Measurements from ENCODE around the gene ATXN2L. TPM values are rescaled to one million over a fixed set of nuclear protein-coding genes. Genes with fewer than 3 reads are reported as not detected.
A peak's percentile ranks its signal among the peaks of the same experiment; 100 is the strongest.

Gene ATXN2L
- total and polyA plus RNA-seq, 2 of the 13 experiments (the other 11 are each of a cell fraction or from before 2014, with no cell fraction given): 40.8 to 55.1 TPM

- no peak for TF ChIP-seq YY1 (IDR thresholded peaks at IDR 0.05; ENCODE audit: insufficient read depth, insufficient replicate concordance, low read depth, low read length)
- no peak for TF ChIP-seq FUBP1 (CRISPR knock-in tag; IDR thresholded peaks at IDR 0.05; ENCODE audit: borderline replicate concordance)
- TF ChIP-seq NR2C2 (CRISPR knock-in tag; IDR thresholded peaks at IDR 0.05; ENCODE audit: borderline replicate concordance): 0 out of 2 replicates have a peak, but pooled peaks have one; percentile 8
- no peak for TF ChIP-seq POGK (CRISPR knock-in tag; conservative IDR thresholded peaks at IDR 0.05)
These were observed 7.7 kb downstream of the ATXN2L start (continued) for GRCh38 chr16:28830531-28830930.

GRCh38 chr16:28834349-28834748, 11.6 kb downstream of the ATXN2L start:
- in situ Hi-C loops (cut with HindIII; ENCODE audit: extremely low pct_ligation_motif_present, low pct_unique_long_range_greater_than_20kb) (no loop called here), intact Hi-C loops (cut with micrococcal nuclease; ENCODE audit: unreplicated experiment) (no loop called here)
- peaks cover 63 to 86% of the 10 kb centered on the region in 2 experiments for H3K36me3 ChIP-seq (replicated peaks in 1 of 2; ENCODE audit: control insufficient read depth in 1 of 2, insufficient read depth in 2 of 2, low read length in 2 of 2)
- no peak overlapping the region for H3K9ac ChIP-seq (ENCODE audit: insufficient read depth, low read depth, low read length)
- H3K27ac ChIP-seq (ENCODE audit: extremely low read length, insufficient read depth, low read length): no peak overlapping the region
- H3K9me3 ChIP-seq (ENCODE audit: low read length): no peaks in the 10 kb centered on the region
- H3K4me3 ChIP-seq (replicated peaks in 1 of 3; ENCODE audit: insufficient read depth in 1 of 3, low read depth in 2 of 3, low read length in 3 of 3): no peak overlapping the region
- 96% methylated on average over 14 of the region's 14 CpGs for WGBS (ENCODE audit: low lambda C conversion rate)
- no peaks in the 10 kb centered on the region for H3K27me3 ChIP-seq (ENCODE audit: control insufficient read depth in 1 of 2, insufficient read depth in 2 of 2, low read length in 2 of 2)
- DNase-seq (ENCODE audit: low spot score) (no peak), ATAC-seq (no peak; the same call in 2 of the 3 replicates), FAIRE-seq (no peak)
- ChIA-PET POLR2A (interaction anchor here (6.8 kb wide), 1 partner anchor 12 kb away, joined by 51 read pairs; the partner anchor contains the start of gene ATXN2L), CTCF (ENCODE audit: low intra/inter-chr PET ratio, low total read pairs) (no interaction called here)
- peaks cover 8% of the 10 kb centered on the region for H3K79me2 ChIP-seq (ENCODE audit: insufficient read depth, low read length)
- H3K4me2 ChIP-seq (ENCODE audit: low read depth, low read length): no peak overlapping the region
- no TSS peak for BruUV-seq (replicated peaks)
- H2AFZ ChIP-seq (ENCODE audit: low read length): no peak overlapping the region
- peaks cover 27% of the 10 kb centered on the region for H3K4me1 ChIP-seq (ENCODE audit: insufficient read depth, low read length)
- H4K20me1 ChIP-seq (ENCODE audit: insufficient read depth, low read length): peaks cover 14% of the 10 kb centered on the region; the same call in 1 of the 2 replicates
- TF ChIP-seq ZNF563 (CRISPR knock-in tag; IDR thresholded peaks at IDR 0.05) (0 out of 2 replicates have a peak, but pooled peaks have one; percentile 28), AGO2 (optimal IDR thresholded peaks at IDR 0.05; ENCODE audit: low read depth, low read length) (peak; percentile 72), HNF1B (CRISPR knock-in tag; IDR thresholded peaks at IDR 0.05) (0 out of 2 replicates have a peak, but pooled peaks have one; percentile 40), KAT8 (CRISPR knock-in tag; IDR thresholded peaks at IDR 0.05) (no peak), ZNF891 (CRISPR knock-in tag; IDR thresholded peaks at IDR 0.05) (0 out of 2 replicates have a peak, but pooled peaks have one; percentile 41), MXD1 (CRISPR knock-in tag; IDR thresholded peaks at IDR 0.05) (peak; percentile 24; the same call in 1 of the 2 replicates), RBM39 (IDR thresholded peaks at IDR 0.05; ENCODE audit: low read depth, low read length, poor library complexity, severe bottlenecking) (peak; percentile 21), MXD3 (CRISPR knock-in tag; IDR thresholded peaks at IDR 0.05) (no peak), NONO (IDR thresholded peaks at IDR 0.05) (no peak), NONO (CRISPR knock-in tag; conservative IDR thresholded peaks at IDR 0.05) (0 out of 2 replicates have a peak, but pooled peaks have one; percentile 1), RBFOX2 (IDR thresholded peaks at IDR 0.05; ENCODE audit: low read depth, low read length) (peak; percentile 56; the same call in 1 of the 2 replicates), DNMT1 (CRISPR knock-in tag; IDR thresholded peaks at IDR 0.05) (peak; percentile 32; the same call in 1 of the 2 replicates)
